Endothelial cell of umbilical vein (primary cell): Measurements from ENCODE around the gene MREG. TPM values are rescaled to one million over a fixed set of nuclear protein-coding genes. Genes with fewer than 3 reads are reported as not detected.

ENCODE experiments used
- BruUV-seq: library from RNA; stranded (reverse); fragments of 400-500 nt; replicated peaks from 2 replicates; lab custom pipeline; 2021; lab: Mats Ljungman, UMichigan
- CTCF ChIA-PET: fragments of 300-600, 350-600 bp; sonication (Branson Sonifier 250); formaldehyde crosslinking; loops from one replicate; lab custom pipeline; 2021; ENCODE audit warnings: antibody characterized with exemption, inconsistent platforms; lab: Charles Lee
- POLR2A ChIA-PET: fragments of 300-600, 350-600 bp; sonication (Branson Sonifier 250); formaldehyde crosslinking; loops from one replicate; lab custom pipeline; 2021; ENCODE audit warnings: antibody characterized with exemption, inconsistent platforms; lab: Charles Lee
- DNase-seq: peaks from one replicate; pipeline ENCODE4 v3.0.0-alpha.2; 2011; ENCODE audit warnings: low read depth, low spot score
- FAIRE-seq: peaks from 2 replicates; lab custom pipeline; 2011; peaks lifted over from hg19 to GRCh38; lab: Jason Lieb, UNC
- H2AFZ ChIP-seq: 2 replicates; pipeline ENCODE4 v1.6.0; 2012; ENCODE audit warnings: low read depth, low read length, control low read depth, inconsistent platforms
- H3K27ac ChIP-seq: 2 replicates; pipeline ENCODE4 v1.5.1; 2011; ENCODE audit warnings: low read depth, mild to moderate bottlenecking, control low read depth, low read length, moderate library complexity; ENCODE audit not compliant: insufficient read depth
- H3K27me3 ChIP-seq, 2 experiments: 2 replicates each; pipeline versions ENCODE4 v1.6.0 to v1.6.1; 2011; ENCODE audit warnings: low read length in 2 of 2, mixed read lengths in 1 of 2; ENCODE audit not compliant: control insufficient read depth in 2 of 2, insufficient read depth in 2 of 2
- H3K36me3 ChIP-seq, 2 experiments: 2 replicates in 1 of 2; 3 replicates in 1 of 2; pipeline ENCODE4 v1.5.1; 2011; ENCODE audit warnings: low read length in 2 of 2, mild to moderate bottlenecking in 1 of 2, moderate library complexity in 1 of 2; ENCODE audit not compliant: control insufficient read depth in 2 of 2, insufficient read depth in 2 of 2; ENCODE audit errors: extremely low read depth in 1 of 2
- H3K4me1 ChIP-seq: 3 replicates; pipeline ENCODE4 v1.5.1; 2011; ENCODE audit warnings: mild to moderate bottlenecking, low read length; ENCODE audit not compliant: control insufficient read depth, insufficient read depth; ENCODE audit errors: extremely low read depth
- H3K4me2 ChIP-seq: 2 replicates; pipeline ENCODE4 v1.6.1; 2011; ENCODE audit warnings: low read length, control low read depth, mixed read lengths; ENCODE audit not compliant: insufficient read depth
- H3K4me3 ChIP-seq, 3 experiments: fragments of 200-600 bp in 1 of 3; sonication (generic), shearing (Covaris generic) in 1 of 3; replicated peaks in 1 of 3; 2 replicates each; pipeline ENCODE4 v1.5.1; 2011 to 2016; ENCODE audit warnings: control low read depth in 3 of 3, low read length in 3 of 3, mild to moderate bottlenecking in 2 of 3, inconsistent platforms in 1 of 3, low read depth in 1 of 3, moderate library complexity in 1 of 3; ENCODE audit not compliant: insufficient read depth in 1 of 3
- H3K79me2 ChIP-seq: 2 replicates; pipeline ENCODE4 v1.6.0; 2012; ENCODE audit warnings: low read length, inconsistent platforms; ENCODE audit not compliant: control insufficient read depth, insufficient read depth
- H3K9ac ChIP-seq: replicated peaks from 2 replicates; pipeline ENCODE3; 2011; ENCODE audit warnings: low read length, control low read depth; ENCODE audit not compliant: insufficient read depth; ENCODE audit errors: extremely low read depth
- H3K9me1 ChIP-seq: replicated peaks from 3 replicates; pipeline ENCODE4 v1.6.0; 2011; ENCODE audit warnings: mild to moderate bottlenecking, low read length; ENCODE audit not compliant: control insufficient read depth, insufficient read depth; ENCODE audit errors: extremely low read depth
- H3K9me3 ChIP-seq: replicated peaks from 2 replicates; pipeline ENCODE4 v1.5.1; 2012; ENCODE audit warnings: low read length, inconsistent platforms; ENCODE audit not compliant: control insufficient read depth, insufficient read depth
- H4K20me1 ChIP-seq: replicated peaks from 2 replicates; pipeline ENCODE3; 2011; ENCODE audit warnings: mild to moderate bottlenecking, low read length; ENCODE audit not compliant: control insufficient read depth, insufficient read depth; ENCODE audit errors: extremely low read depth
- CTCF ChIP-seq, 2 donors: IDR thresholded peaks; 1 replicate in 1 of 2; 2 replicates in 1 of 2; pipeline ENCODE4 v1.5.1; 2011; ENCODE audit warnings: low read length in 2 of 2, mild to moderate bottlenecking in 2 of 2, moderate library complexity in 2 of 2, control low read depth in 1 of 2, inconsistent platforms in 1 of 2, low read depth in 1 of 2; ENCODE audit not compliant: insufficient read depth in 1 of 2; ENCODE audit errors: extremely low read depth in 1 of 2
- EZH2 ChIP-seq: IDR thresholded peaks from 2 replicates; pipeline ENCODE4 v1.6.1; 2012; ENCODE audit warnings: borderline replicate concordance, low read depth, mild to moderate bottlenecking, moderate library complexity, low read length, inconsistent platforms; ENCODE audit not compliant: severe bottlenecking
- FOS ChIP-seq: IDR thresholded peaks from 2 replicates; pipeline ENCODE4 v1.6.1; 2011; ENCODE audit warnings: mild to moderate bottlenecking, low read length, moderate library complexity, borderline replicate concordance; ENCODE audit not compliant: insufficient read depth
- GATA2 ChIP-seq: IDR thresholded peaks from 2 replicates; pipeline ENCODE4 v1.7.0; 2011; ENCODE audit warnings: low read depth, mild to moderate bottlenecking, moderate library complexity, mixed read lengths, low read length; ENCODE audit not compliant: insufficient read length, insufficient read depth
- JUN ChIP-seq: IDR thresholded peaks from 2 replicates; pipeline ENCODE4 v1.6.1; 2011; ENCODE audit warnings: borderline replicate concordance, low read depth; ENCODE audit not compliant: insufficient read length, insufficient read depth
- MAX ChIP-seq: IDR thresholded peaks from 2 replicates; pipeline ENCODE4 v1.6.1; 2011; ENCODE audit not compliant: insufficient read depth, insufficient read length
- MYC ChIP-seq: IDR thresholded peaks from one replicate; pipeline ENCODE4 v1.6.1; 2011; ENCODE audit warnings: mild to moderate bottlenecking, low read depth, low read length
- POLR2A ChIP-seq: IDR thresholded peaks from 2 replicates; pipeline ENCODE4 v1.6.1; 2012; ENCODE audit warnings: low read depth, mild to moderate bottlenecking, control low read depth, low read length
- POLR2AphosphoS5 ChIP-seq: IDR thresholded peaks from 2 replicates; pipeline ENCODE4 v1.6.1; 2012; ENCODE audit warnings: low read depth, mild to moderate bottlenecking, control low read depth, low read length, moderate library complexity; ENCODE audit not compliant: insufficient read depth
- dilution Hi-C: fragments of 300-500 bp; cut with MboI; formaldehyde crosslinking; loops from one replicate; pipeline ENCODE4 v1.15.0; 2019; ENCODE audit warnings: low sequenced_read_pairs; ENCODE audit not compliant: extremely low pct_ligation_motif_present
- intact Hi-C: fragments of 100-400 bp; cut with micrococcal nuclease; formaldehyde crosslinking; loops from one replicate; pipeline ENCODE4 v1.10.0; 2022
- polyA plus RNA-seq, 4 experiments: library from polyadenylated mRNA; depleted of rRNA in 3 of 4; stranded (reverse) in 3 of 4; unstranded in 1 of 4; fragments of >200 nt; gene quantifications; 2 replicates each; pipeline versions ENCODE4 v1.2.1 to v1.2.3, GENCODE V29; 2011 to 2012; ENCODE audit warnings: missing spikeins in 1 of 4
- total RNA-seq: library from RNA; stranded (reverse); gene quantifications from 2 replicates; pipeline ENCODE4 v1.2.3, GENCODE V29; 2021

The MREG gene
- total and polyA plus RNA-seq, 2 donors (not counting 3 experiments of a cell fraction or from before 2014, with no cell fraction given) = 0.41 to 3.9 TPM

- DNase-seq = no peak
- no peak overlapping the region for H2AFZ ChIP-seq
- ChIA-PET POLR2A (no interaction called here), CTCF (interaction anchor here (0.7 to 1.6 kb wide), 5 partner anchors 17 to 49 kb away, joined by 3 to 5 read pairs (median 4); no protein-coding TSS in a partner anchor)
- dilution Hi-C loops = no loop called here
- H3K4me1 ChIP-seq = no peaks in the 10 kb centered on the region
- H3K27ac ChIP-seq = no peak overlapping the region
- no peak overlapping the region for H3K4me2 ChIP-seq
- H3K4me3 ChIP-seq = no peak overlapping the region
- intact Hi-C loops = no loop called here
- BruUV-seq = no TSS peak
- TF ChIP-seq JUN = no peak
- TF ChIP-seq MAX = no peak
- H3K9me3 ChIP-seq = no peaks in the 10 kb centered on the region
- H3K27me3 ChIP-seq = peaks cover 0 to 3% of the 10 kb centered on the region in 2 experiments
- no peaks in the 10 kb centered on the region for H4K20me1 ChIP-seq
- H3K79me2 ChIP-seq = no peaks in the 10 kb centered on the region
- FAIRE-seq = no peak
- no peak overlapping the region for H3K9ac ChIP-seq
- H3K9me1 ChIP-seq = no peaks in the 10 kb centered on the region
- no peaks in the 10 kb centered on the region for H3K36me3 ChIP-seq
These were observed 28.7 kb downstream of the MREG start for GRCh38 chr2:215984661-215985060.

- no TSS peak for BruUV-seq
- H3K9me1 ChIP-seq = no peaks in the 10 kb centered on the region
- ChIA-PET POLR2A (no interaction called here), CTCF (interaction anchor here (0.7 kb wide), 1 partner anchor 39 kb away, joined by 5 read pairs; no protein-coding TSS in a partner anchor)
- H3K4me3 ChIP-seq = no peak overlapping the region
- no peak for FAIRE-seq
- TF ChIP-seq GATA2 (no peak), JUN (no peak), CTCF (IDR thresholded peaks at IDR 0.05; ENCODE audit: extremely low read depth in 1 of 2, insufficient read depth in 1 of 2, low read depth in 1 of 2, low read length in 2 of 2) (no peak), FOS (no peak), MAX (no peak), EZH2 (no peak), POLR2AphosphoS5 (no peak), MYC (no peak), POLR2A (no peak)
- H3K9me3 ChIP-seq = no peaks in the 10 kb centered on the region
- H3K4me1 ChIP-seq = no peaks in the 10 kb centered on the region
- H3K9ac ChIP-seq = no peak overlapping the region
- dilution Hi-C loops = no loop called here
- H3K79me2 ChIP-seq = no peaks in the 10 kb centered on the region
- no peak for DNase-seq
- no peak overlapping the region for H3K27ac ChIP-seq
- no peaks in the 10 kb centered on the region for H3K36me3 ChIP-seq
- no peaks in the 10 kb centered on the region for H3K27me3 ChIP-seq
- no peak overlapping the region for H3K4me2 ChIP-seq
- intact Hi-C loops = no loop called here
- no peaks in the 10 kb centered on the region for H4K20me1 ChIP-seq
- no peak overlapping the region for H2AFZ ChIP-seq
These were observed 29.6 kb downstream of the MREG start for GRCh38 chr2:215983581-215984351.
